Stomach smooth muscle (tissue), 2 donors: ENCODE results near the gene TCF4.

Source experiments
- H3K27ac ChIP-seq: one replicate; pipeline ENCODE4 v1.7.0; 2013; ENCODE audit warnings: mild to moderate bottlenecking, low read length, inconsistent platforms
- H3K27me3 ChIP-seq, 2 donors: one replicate each; pipeline ENCODE4 v1.7.0; 2013; ENCODE audit warnings: low read length in 2 of 2; ENCODE audit not compliant: insufficient read depth in 2 of 2, control insufficient read depth in 1 of 2
- H3K36me3 ChIP-seq, 2 donors: one replicate each; pipeline ENCODE4 v1.7.0; 2013; ENCODE audit warnings: low read length in 2 of 2; ENCODE audit not compliant: control insufficient read depth in 2 of 2, insufficient read depth in 2 of 2
- H3K4me1 ChIP-seq: one replicate; pipeline ENCODE4 v1.7.0; 2013; ENCODE audit warnings: low read length; ENCODE audit not compliant: control insufficient read depth, insufficient read depth
- H3K4me3 ChIP-seq, 2 donors: one replicate each; pipeline ENCODE4 v1.7.0; 2013; ENCODE audit warnings: low read length in 2 of 2
- H3K9ac ChIP-seq, 2 donors: one replicate each; pipeline ENCODE4 v1.7.0; 2013; ENCODE audit warnings: low read length in 2 of 2, mild to moderate bottlenecking in 1 of 2
- H3K9me3 ChIP-seq, 2 donors: one replicate each; pipeline ENCODE4 v1.7.0; 2013; ENCODE audit warnings: low read length in 2 of 2; ENCODE audit not compliant: control insufficient read depth in 2 of 2
- donor health status: healthy.
- donor health status: Pancreatic carcinoma.

The TCF4 gene

DNA sequence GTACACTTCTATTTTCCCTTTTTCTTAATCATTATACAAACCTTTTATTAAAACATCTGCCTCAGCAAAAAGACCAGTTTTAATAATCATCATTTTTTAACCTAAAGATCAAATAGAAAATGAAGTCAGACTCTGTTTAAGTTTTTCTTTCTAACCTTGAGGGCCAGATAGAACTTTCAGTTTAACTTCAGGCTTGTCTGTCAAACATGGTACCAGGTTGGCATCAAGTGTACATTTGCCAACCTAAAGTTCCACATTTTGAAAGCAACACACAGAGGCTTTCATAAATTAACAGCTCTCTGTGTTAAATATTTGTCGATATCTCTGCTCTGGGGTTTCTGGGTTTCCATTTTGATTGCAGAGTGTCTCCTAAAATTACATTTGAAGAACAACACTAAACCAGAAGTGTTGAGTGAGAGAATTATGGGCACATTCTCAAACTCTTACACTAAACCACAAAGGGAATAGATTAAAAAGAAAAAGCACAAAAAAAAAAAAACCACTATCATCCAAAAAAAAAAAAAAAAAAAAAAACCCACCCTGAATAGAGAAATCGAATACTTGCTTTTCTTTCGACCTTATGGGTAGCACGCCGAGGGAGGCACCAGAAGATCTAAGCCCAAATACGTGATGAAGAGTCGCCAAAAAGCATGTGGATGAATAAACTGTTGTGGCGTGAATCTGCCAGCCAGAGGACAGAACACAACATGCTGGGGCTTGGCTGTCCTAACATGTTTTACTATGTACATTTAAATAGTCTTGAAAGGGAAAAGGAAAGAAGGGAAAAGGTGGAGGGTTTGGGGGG, 166.2 kb downstream of the TCF4 start:
- Histone ChIP-seq H3K4me3 (peak overlapping the region; percentile 59 to 70), H3K9ac (peak overlapping the region in 1 of 2 donors; percentile 19), H3K4me1 (no peaks in the 10 kb centered on the region)

GRCh38 chr18:55421308-55421614, 166.7 kb downstream of the TCF4 start:
- no peaks in the 10 kb centered on the region for H3K4me1 ChIP-seq
- peak overlapping the region; percentile 4 for H3K27ac ChIP-seq
- H3K4me3 ChIP-seq: peak overlapping the region in 1 of 2 donors; percentile 70
- no peaks in the 10 kb centered on the region for H3K9me3 ChIP-seq
- H3K27me3 ChIP-seq: no peaks in the 10 kb centered on the region
- no peaks in the 10 kb centered on the region for H3K36me3 ChIP-seq
- H3K9ac ChIP-seq: peak overlapping the region in 1 of 2 donors; percentile 19

More for the DNA sequence above, 166.2 kb downstream of the TCF4 start:
- H3K9me3 ChIP-seq: no peaks in the 10 kb centered on the region
- peak overlapping the region; percentile 4 for H3K27ac ChIP-seq
- H3K27me3 ChIP-seq: no peaks in the 10 kb centered on the region
- H3K36me3 ChIP-seq: no peaks in the 10 kb centered on the region

GRCh38 chr18:55420665-55421307, 167.2 kb downstream of the TCF4 start:
- Histone ChIP-seq H3K36me3 (no peaks in the 10 kb centered on the region), H3K9me3 (no peaks in the 10 kb centered on the region), H3K4me1 (no peaks in the 10 kb centered on the region), H3K27me3 (no peaks in the 10 kb centered on the region), H3K4me3 (no peak overlapping the region), H3K27ac (peak overlapping the region; percentile 26), H3K9ac (peak overlapping the region in 1 of 2 donors; percentile 19)

DNA sequence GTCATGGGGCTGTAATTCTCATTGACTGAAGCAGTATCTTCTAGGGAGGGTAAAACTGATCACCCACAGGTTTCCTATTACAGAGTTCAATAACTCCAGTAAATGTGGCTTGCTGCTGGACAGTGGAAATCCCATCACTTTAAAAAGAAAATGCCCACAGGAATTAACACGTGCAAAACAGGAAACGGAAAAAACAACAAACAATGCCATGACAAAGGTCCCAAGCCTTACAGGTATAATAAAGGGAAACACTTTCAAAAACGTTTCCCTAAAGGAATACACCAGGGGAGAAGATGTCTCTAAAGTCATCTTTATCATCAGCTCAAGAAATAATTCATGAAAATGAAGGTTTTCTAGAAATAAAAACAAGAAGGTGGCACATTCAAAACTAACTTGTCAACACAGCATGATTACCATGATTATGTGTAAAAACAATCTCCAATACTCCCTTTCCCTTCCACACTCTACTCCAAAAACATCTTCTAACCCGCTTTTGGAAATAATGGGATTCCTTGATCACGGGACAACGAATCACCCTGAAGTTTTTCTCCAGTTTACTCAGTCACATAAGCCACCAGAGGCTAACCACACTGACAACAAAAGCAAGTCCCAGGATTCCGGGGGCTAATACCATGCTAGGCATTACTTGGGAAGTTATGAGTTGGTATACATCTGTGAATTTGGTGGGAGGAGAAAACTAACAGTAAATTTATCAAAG, 167.9 kb downstream of the TCF4 start:
- Histone ChIP-seq H3K4me3 (peak overlapping the region in 1 of 2 donors; percentile 40), H3K4me1 (no peaks in the 10 kb centered on the region), H3K9me3 (no peaks in the 10 kb centered on the region), H3K9ac (no peak overlapping the region), H3K36me3 (no peaks in the 10 kb centered on the region), H3K27ac (peak overlapping the region; percentile 26), H3K27me3 (no peaks in the 10 kb centered on the region)

GRCh38 chr18:55419132-55419946, 168.7 kb downstream of the TCF4 start:
- H3K4me3 ChIP-seq: no peak overlapping the region
- no peaks in the 10 kb centered on the region for H3K9me3 ChIP-seq
- no peaks in the 10 kb centered on the region for H3K27me3 ChIP-seq
- H3K36me3 ChIP-seq: no peaks in the 10 kb centered on the region
- no peak overlapping the region for H3K27ac ChIP-seq
- H3K4me1 ChIP-seq: no peaks in the 10 kb centered on the region
- H3K9ac ChIP-seq: no peak overlapping the region

- Histone ChIP-seq H3K4me3 (no peak overlapping the region), H3K36me3 (no peaks in the 10 kb centered on the region), H3K4me1 (no peaks in the 10 kb centered on the region), H3K27me3 (no peaks in the 10 kb centered on the region), H3K9ac (no peak overlapping the region), H3K27ac (no peak overlapping the region), H3K9me3 (no peaks in the 10 kb centered on the region)
Measured at GRCh38 chr18:55418439-55418838, 169.6 kb downstream of the TCF4 start.

- peak overlapping the region; percentile 9 to 40 for H3K4me3 ChIP-seq
- H3K27me3 ChIP-seq: no peaks in the 10 kb centered on the region
- H3K4me1 ChIP-seq: no peaks in the 10 kb centered on the region
- no peaks in the 10 kb centered on the region for H3K9me3 ChIP-seq
- H3K27ac ChIP-seq: peak overlapping the region; percentile 4
- no peak overlapping the region for H3K9ac ChIP-seq
- H3K36me3 ChIP-seq: no peaks in the 10 kb centered on the region
Measured at GRCh38 chr18:55416791-55417190, 171.2 kb downstream of the TCF4 start.

DNA sequence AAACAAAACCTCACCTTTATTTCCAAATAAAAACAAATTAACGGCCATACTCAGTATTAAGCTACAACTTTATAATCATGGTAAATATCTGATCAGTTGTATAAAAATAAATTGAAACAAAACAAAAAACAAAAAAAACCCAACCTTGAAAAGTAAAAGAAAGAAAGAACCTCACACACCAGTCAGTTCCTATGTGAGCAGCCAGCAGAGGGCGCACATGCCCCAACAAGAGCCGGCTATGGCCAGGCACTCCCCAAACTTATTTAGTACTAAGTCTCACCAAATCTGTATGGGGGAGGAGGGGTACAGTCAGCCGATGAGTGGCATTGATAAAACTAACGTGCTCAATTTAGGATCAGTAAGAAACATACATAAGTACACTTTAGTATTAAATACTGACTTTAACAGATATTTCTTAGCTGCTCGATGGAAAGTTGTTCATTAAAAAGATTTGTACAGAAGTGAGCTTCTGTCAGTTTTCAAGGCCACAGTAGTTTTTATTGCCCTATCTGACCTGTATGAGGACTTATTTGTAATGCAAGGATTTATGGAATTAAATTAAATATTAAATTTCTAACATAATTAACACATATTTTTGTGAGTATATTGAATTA, 172.6 kb downstream of the TCF4 start:
- Histone ChIP-seq H3K27me3 (no peaks in the 10 kb centered on the region), H3K4me1 (no peaks in the 10 kb centered on the region), H3K36me3 (no peaks in the 10 kb centered on the region), H3K27ac (no peak overlapping the region), H3K9me3 (no peaks in the 10 kb centered on the region), H3K4me3 (no peak overlapping the region), H3K9ac (no peak overlapping the region)

DNA sequence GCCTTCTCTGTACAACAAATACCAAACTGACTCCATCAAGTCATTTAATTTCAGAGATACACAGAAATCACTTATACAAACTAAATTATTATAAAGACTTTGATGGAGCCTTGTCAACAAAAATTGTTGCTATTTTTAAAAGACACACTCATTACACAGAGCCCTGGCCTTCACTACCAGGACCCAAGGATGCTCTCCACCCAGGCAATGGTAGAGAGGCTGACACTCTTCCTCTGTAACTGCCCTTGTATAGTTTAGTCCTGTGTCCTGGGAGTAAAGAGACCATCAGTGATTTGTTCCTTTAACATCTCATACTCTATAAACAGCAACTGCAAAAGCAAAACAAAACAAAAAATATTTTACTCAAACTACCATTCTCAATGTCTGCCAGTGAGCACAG, 173.5 kb downstream of the TCF4 start:
- Histone ChIP-seq H3K4me1 (no peaks in the 10 kb centered on the region), H3K36me3 (no peaks in the 10 kb centered on the region), H3K9me3 (no peaks in the 10 kb centered on the region), H3K27ac (no peak overlapping the region), H3K27me3 (no peaks in the 10 kb centered on the region), H3K4me3 (no peak overlapping the region), H3K9ac (no peak overlapping the region)

- no peak overlapping the region for H3K4me3 ChIP-seq
- H3K4me1 ChIP-seq: no peaks in the 10 kb centered on the region
- H3K9ac ChIP-seq: no peak overlapping the region
- H3K36me3 ChIP-seq: no peaks in the 10 kb centered on the region
- H3K27ac ChIP-seq: no peak overlapping the region
- H3K27me3 ChIP-seq: no peaks in the 10 kb centered on the region
- no peaks in the 10 kb centered on the region for H3K9me3 ChIP-seq
Measured at GRCh38 chr18:55413474-55413873, 174.5 kb downstream of the TCF4 start.
